Lower leg skin (tissue), 4 donors: Measurements from ENCODE around the gene DCAF4. TPM values are rescaled to one million over a fixed set of nuclear protein-coding genes. Genes with fewer than 3 reads are reported as not detected.

Experiments used
- DNase-seq, 2 donors: peaks; one replicate each; pipeline ENCODE4 v3.0.0-alpha.2; 2019; ENCODE audit warnings: low spot score in 2 of 2
- H3K4me3 ChIP-seq: fragments of 200-600 bp; sonication (generic); 2 replicates; pipeline ENCODE4 v1.5.1; 2017; ENCODE audit warnings: mild to moderate bottlenecking, low read depth; ENCODE audit not compliant: poor library complexity, severe bottlenecking
- CTCF ChIP-seq, 3 donors: fragments of 450-650 bp; IDR thresholded peaks; one replicate each; pipeline ENCODE4 v1.5.1; 2016; ENCODE audit warnings: antibody characterized with exemption in 3 of 3, mild to moderate bottlenecking in 3 of 3, moderate library complexity in 2 of 3
- POLR2A ChIP-seq, 2 donors: fragments of 450-650 bp; IDR thresholded peaks; one replicate each; pipeline ENCODE4 v1.6.1; 2016 to 2017; ENCODE audit warnings: antibody characterized with exemption in 2 of 2, mild to moderate bottlenecking in 1 of 2, moderate library complexity in 1 of 2
- WGBS, 2 donors: methylation state at CpG; one replicate each; pipeline ENCODE4 v1.1.5; 2018; 5-methylcytosine and 5-hydroxymethylcytosine counted together
- intact Hi-C: fragments of 100-400 bp; cut with DNase I; formaldehyde crosslinking; loops from one replicate; pipeline ENCODE4 v1.15.0; 2023; ENCODE audit warnings: low total_unique reads
- total RNA-seq, 4 donors: library from RNA; depleted of rRNA; stranded (reverse); fragments of >200 nt; gene quantifications; one replicate each; pipeline ENCODE4 v1.1.0, GENCODE V29; 2016

The DCAF4 gene
- total RNA-seq, 4 donors from 2014 or later, result 24.0 to 40.5 (median 35.8) TPM

- intact Hi-C loops, result no loop called here
- no peak overlapping the region for H3K4me3 ChIP-seq
- no peak for DNase-seq
- WGBS, 2 donors, result 91 to 97% methylated on average over 8 of the region's 8 CpGs
- no peak for TF ChIP-seq CTCF (IDR thresholded peaks at IDR 0.05)
- no peak for TF ChIP-seq POLR2A (IDR thresholded peaks at IDR 0.05)
Measured at GRCh38 chr14:72980863-72981262, 54.6 kb downstream of the DCAF4 start.

GRCh38 chr14:72982146-72982708, 56.0 kb downstream of the DCAF4 start:
- no peak overlapping the region for H3K4me3 ChIP-seq
- TF ChIP-seq POLR2A (IDR thresholded peaks at IDR 0.05) (no peak), CTCF (IDR thresholded peaks at IDR 0.05) (no peak)
- WGBS, 2 donors, result 72 to 85% methylated on average over 3 of the region's 3 CpGs
- intact Hi-C loops, result no loop called here
- no peak for DNase-seq

- intact Hi-C loops, result no loop called here
- no peak for TF ChIP-seq POLR2A (IDR thresholded peaks at IDR 0.05)
- no peak for TF ChIP-seq CTCF (IDR thresholded peaks at IDR 0.05)
- no peak overlapping the region for H3K4me3 ChIP-seq
- 58% methylated on average over 3 of the region's 3 CpGs for WGBS, 2 donors
- DNase-seq, result no peak
Measured at GRCh38 chr14:72986214-72986613, 60.0 kb downstream of the DCAF4 start.

GRCh38 chr14:72986857-72987256, 60.6 kb downstream of the DCAF4 start:
- no peak for TF ChIP-seq POLR2A (IDR thresholded peaks at IDR 0.05)
- TF ChIP-seq CTCF (IDR thresholded peaks at IDR 0.05), result no peak
- intact Hi-C loops, result no loop called here
- 79 to 89% methylated on average over 2 of the region's 2 CpGs for WGBS, 2 donors
- H3K4me3 ChIP-seq, result no peak overlapping the region
- no peak for DNase-seq

GRCh38 chr14:72990171-72990570, 63.9 kb downstream of the DCAF4 start:
- WGBS, 2 donors, result 94 to 95% methylated on average over 8 of the region's 8 CpGs
- no peak for TF ChIP-seq POLR2A (IDR thresholded peaks at IDR 0.05)
- TF ChIP-seq CTCF (IDR thresholded peaks at IDR 0.05), result no peak
- H3K4me3 ChIP-seq, result no peak overlapping the region
- no peak for DNase-seq
- intact Hi-C loops, result no loop called here

GRCh38 chr14:72996916-72997315, 70.7 kb downstream of the DCAF4 start:
- 96 to 98% methylated on average over 6 of the region's 6 CpGs for WGBS, 2 donors
- TF ChIP-seq CTCF (IDR thresholded peaks at IDR 0.05) (no peak), POLR2A (IDR thresholded peaks at IDR 0.05) (no peak)
- H3K4me3 ChIP-seq, result no peak overlapping the region
- no peak for DNase-seq
- intact Hi-C loops, result no loop called here
